Brain pericyte (primary cell): Measurements from ENCODE around the gene SMLR1.
"Not testable (repeated sequence)": the region's sequence is repeated elsewhere in the genome, so short reads cannot be mapped to it uniquely, and the experiment has no call there.

Experiments
- DNase-seq: peaks from one replicate; pipeline ENCODE4 v3.0.0-alpha.2; 2012; ENCODE audit warnings: low read depth, low spot score

The SMLR1 gene

DNA sequence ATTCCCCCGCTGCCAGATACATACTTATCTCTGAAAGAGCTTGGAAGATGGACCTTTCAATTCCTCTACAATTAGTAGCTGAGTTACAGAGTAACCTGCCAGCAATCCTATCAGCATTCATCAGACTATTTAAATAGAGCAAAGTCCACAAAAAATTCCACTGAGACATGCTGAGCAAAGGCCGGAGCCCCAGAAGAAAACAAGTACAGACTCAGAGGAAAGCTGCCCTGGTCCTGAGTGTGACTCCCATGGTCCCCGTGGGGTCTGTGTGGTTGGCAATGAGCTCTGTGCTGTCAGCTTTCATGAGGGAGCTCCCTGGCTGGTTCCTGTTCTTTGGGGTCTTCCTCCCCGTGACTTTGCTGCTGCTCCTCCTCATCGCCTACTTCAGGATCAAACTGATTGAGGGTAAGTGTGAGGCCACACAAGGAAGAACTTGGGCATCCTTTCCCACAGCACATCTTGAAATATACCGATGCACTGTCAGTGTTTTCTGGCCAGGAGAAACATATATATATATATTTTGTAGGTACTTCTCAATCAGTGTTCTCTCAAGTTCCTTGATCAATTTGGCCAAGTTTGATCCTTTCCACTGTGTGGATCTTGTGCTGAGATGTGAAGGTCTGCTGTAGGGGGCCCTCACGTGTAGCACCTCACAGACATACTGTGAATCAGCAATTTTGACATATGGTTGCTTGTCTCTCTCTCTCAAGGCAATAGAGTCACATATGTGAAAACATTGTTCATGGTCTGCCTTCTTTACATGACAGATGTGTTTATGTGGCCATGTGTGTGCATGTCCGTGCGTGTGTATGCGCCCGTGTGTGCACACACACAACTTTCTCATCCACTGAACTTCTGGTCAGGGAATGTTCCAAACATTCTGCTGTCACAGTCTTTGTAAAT is at the start of gene SMLR1:
Gene SMLR1 (plus strand): TSS at position 160 of the 903 bp plus-strand sequence. CDS start 8 bp downstream, at position 168.
- no peak for DNase-seq

DNA sequence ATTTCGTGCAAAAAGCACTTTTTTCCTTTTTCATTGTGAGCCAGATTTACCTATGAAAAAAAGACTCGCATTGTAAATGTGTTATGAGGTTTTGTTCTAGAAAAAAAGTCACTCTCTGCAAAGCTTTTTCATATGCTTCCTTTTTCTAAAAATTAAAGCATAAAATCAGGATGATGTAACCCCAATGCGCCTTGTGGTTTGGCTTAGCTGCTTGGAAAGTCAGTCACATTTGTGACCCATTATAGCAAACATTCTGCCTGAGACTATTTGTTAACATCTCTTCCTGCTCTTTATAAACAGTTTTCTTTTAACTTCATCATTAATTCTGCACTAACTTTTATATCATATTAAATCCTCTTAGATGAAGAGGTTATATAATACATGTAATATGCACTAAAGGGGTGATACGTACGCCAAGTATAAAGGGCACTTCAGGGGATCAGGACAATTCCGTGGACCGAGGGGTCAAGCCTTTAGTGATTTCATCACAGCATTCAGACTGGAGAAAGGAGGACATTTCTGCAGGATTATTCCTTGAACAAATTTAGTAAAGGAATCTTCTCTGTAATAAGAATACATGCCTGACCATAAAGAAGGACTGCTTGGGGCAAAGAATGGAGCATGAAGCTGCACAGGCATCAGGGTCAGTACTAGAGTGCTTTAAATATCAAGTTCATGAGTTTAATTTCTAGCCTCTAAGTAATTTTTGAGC is 48.1 kb upstream of the SMLR1 start:
- no peak for DNase-seq

DNA sequence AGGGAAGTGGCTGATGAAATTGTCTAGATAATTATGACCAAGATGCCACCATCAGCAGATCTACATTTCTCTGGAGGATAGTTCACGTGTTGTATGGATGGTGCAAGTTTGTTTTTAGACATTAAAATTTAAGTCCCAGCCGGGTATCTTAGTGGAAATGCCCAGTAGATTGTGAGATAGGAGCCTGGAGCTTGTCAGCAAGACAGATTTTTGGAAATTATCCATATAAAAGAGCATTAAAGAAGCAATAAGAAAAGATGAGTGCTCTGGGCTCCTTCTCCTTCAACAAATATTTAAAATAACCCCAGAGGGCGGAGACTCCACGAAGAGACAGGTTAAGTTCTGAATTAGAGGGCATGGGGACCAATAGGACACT is 47.6 kb upstream of the SMLR1 start:
- DNase-seq = no peak

DNA sequence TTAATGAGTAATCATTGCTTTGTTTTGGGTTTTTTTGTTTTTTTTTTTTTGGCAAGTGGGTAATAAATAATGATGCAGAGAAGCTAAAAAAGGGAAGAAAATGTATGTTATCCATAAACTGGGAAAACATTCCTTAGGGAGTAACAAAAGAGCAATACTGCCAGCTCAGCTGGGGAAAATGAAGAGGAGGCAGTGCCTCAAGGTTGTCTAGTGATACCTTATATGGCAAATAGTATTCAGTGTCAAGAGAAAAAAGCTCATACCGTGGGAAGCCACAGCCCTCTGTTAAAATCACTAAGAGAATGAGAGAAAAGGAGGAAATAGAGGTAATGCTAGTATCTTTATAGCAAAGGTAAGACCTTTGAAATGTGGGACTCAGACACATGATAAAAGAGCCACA is 47.1 kb upstream of the SMLR1 start:
- DNase-seq = no peak

DNA sequence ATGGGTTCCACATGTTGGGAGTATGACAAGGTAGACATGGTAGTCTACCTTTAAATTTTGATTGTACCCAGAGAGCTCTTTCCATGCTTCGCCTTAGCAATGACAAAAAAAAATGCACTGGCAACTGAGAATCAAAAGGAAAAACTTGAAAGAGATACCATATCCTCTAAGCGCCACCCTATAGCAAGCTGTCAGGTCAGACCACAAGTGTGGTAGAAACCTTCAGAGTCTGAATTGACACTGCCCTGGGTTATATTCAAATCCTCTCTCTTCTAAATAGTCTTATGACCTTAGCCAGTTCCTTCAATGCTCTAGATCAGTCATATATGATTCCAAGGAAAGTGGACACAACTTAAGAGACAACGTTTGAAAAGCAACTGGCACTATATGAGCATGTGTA is 45.6 kb upstream of the SMLR1 start:
- no peak for DNase-seq

DNA sequence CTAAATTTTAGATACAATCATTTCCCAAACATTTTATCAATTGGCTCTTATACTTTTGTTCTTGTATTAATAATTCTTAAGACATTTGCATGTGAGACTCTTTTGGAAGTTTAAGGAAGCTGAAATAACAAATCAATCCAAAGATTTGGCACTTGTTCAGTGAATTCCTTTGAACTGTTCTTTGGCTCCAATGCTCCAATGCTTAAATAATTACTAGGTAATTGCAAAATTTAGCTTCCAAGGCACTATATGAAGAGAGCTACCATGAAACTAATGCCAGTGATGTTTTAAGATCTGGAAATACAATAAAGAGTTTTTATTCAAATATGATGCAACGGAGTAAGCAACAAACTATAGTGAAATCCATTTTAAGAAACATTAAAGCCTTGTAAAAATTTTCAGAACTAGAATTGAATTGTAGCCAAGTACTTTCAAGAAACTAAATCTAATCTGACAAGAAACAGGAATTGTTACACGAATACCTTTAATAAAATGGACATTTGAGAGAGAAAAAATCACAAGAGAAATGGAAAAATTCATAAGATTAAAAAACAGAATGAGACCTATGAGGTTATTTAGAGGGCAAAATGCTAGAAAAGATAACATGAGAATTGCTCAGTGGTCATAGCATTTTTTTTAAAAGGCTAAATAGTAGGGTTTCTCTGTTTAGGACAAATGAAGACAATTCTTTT is 43.6 kb upstream of the SMLR1 start:
- no peak for DNase-seq

DNA sequence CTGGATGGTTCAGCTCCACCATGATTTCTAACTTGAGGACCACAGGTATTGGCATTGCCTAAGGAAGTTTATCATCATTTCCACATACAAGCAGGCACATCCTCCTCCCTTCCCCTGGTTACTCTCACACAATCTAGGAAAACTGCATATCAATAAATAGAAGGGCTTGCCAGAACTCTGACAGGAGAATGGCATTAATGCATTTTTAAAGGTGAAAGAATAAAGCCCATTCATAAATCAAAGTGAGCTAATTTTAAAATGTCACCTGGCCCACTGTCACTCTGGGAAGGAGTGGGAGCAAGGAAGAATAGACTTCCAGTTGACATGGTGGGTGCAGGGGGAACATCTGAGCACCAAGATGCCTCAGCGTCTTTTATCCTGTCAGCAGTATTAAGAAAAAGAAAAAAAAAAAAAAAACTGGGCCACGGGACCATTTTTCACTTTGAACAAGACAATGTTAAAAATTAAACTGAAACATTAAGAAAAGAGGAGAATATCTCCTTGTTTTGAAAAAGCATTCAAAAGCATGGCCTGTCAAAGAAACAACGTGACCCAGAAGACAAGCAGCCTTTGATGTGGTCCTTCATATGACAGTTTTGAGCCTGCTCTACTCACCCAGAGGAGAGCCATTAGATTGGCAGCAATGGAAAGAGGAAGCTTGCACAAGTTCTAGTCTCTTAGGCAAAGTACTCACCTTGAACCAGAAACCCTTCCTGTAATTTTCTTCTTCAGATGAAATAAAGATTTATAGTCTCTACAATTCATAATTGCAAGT is 39.3 kb upstream of the SMLR1 start:
- no peak for DNase-seq

DNA sequence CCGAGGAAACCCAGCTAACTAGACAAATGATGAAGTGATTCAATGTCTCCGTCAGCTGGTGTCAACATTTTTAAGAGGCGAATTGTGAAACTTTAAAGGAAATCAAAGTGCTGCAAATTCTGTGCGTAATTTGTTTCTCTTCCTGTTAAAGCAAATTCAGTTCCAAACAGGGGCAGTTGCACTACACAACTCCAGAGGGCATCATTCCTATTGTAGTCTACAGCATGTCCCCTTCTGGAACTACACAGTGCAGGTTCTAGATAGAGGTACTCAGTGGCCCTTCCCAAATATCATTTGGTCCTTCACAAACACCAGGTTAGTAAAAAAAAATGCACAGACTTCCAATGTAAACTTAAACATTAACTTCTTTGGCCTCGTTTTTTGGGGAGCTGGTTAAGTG is 38.3 kb upstream of the SMLR1 start:
- DNase-seq = no peak

DNA sequence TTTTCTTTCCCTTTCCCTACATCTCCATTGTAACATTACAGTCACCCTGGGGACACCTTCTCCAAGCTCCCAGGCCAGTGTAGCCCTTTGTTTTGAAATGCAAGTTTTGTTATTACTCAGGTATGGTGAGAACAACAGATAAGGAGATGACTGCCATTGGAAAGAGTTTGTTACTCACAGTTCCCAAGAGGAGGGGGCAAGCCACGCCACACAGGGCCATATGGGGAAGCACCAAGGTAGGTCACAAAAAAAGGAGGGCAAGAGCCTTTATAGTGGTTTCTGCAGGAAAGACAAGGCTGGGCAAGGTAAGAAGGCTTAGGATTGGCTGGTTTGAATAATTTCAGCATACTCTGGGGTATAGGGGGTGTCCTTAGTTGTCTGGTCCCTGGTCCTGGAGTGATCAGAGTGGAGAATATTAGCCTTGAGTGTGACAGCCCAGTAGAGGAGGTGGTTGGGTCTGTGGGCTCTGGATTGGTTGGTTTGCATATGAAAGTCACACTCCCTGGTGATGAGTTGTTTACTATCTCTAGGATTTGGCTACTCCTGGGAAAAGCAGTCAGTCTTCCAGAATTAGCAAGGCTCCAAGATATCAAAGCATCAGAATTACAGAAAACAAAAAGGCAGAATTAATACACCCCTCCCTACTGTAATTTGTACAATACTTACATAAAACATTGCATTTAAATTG is 33.1 kb upstream of the SMLR1 start:
- DNase-seq = no peak

DNA sequence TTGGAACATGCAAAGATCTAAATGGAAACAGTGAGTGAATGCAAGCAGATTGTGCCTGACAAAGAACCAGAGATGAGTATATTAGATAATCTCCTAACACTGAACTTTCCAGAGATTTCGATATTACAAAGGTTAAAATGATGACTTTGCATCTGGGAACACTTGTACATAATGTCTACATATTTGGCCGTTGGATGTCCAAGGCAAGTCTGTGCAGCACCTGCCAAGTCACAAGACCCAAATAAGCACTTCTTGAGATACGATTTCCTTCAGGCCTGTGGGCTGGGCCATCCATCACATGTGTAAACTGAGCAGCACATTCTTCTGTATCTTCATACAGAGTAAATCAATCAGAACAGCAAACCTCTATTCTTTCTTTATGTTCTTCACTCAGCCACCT is 32.5 kb upstream of the SMLR1 start:
- DNase-seq = no peak

DNA sequence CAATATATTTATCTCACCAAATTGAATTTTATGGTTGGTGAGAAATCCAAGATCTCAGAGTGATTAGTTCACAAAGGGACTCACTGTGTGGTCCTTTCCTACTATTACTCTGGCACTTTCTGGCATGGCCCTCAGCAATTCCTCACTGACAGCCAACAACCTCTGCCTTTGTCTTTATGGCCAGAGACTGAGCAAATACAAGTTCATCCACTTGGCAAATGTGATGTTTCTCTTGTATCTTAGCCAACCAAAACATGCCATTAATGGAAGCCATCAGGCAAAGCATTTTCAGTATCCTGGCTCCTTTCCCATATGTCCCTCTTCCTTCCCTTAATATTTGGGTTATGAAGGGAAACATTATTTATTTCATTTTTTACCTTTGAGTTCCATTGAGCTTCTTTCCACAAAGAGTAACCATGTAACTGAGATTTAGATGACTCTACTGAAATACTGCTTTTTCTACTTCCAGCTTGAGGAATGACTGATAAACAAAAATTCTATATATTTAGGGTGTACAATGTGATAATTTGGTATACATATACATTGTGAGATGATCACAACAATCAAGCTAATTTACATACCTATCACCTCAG is 30.8 kb upstream of the SMLR1 start:
- DNase-seq = peak; percentile 74

DNA sequence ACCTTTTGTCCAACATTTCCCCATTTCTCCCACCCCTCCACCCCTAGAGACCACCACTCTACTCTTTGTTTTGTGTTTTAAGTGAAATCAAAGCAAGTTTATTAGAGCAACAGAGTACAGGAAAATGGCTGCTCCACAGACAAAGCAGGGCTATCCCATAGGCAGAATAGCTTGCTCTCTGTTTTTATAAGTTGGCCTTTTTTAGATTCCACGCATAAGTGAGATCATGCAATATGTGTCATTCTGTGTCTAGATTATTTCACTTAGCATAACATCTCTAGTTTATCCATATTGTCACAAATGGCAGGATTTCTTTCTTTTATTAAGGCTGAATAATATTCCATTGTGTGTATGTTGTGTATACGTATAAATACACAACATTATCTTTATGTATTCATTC is 30.1 kb upstream of the SMLR1 start:
- DNase-seq = no peak

DNA sequence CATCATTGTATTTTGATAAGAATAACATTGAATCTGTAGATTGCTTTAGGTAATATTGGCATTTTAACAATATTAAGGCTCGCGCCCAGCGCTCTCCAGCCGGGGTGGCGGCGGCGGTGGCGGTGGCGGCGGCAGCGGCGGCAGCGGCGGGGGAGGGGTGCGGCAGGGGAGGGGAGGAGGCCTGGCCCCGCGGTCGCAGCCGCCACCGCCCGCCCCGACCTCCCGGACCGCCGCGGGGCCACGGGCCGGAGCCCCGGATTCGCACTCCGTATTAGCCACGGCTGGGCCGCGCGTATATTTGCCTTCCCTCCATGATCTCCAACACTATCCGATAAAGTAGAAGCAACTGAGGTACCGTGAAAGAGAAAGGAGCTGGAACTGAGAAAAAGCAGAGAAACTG is 25.8 kb upstream of the SMLR1 start:
- DNase-seq = not testable (repeated sequence)

DNA sequence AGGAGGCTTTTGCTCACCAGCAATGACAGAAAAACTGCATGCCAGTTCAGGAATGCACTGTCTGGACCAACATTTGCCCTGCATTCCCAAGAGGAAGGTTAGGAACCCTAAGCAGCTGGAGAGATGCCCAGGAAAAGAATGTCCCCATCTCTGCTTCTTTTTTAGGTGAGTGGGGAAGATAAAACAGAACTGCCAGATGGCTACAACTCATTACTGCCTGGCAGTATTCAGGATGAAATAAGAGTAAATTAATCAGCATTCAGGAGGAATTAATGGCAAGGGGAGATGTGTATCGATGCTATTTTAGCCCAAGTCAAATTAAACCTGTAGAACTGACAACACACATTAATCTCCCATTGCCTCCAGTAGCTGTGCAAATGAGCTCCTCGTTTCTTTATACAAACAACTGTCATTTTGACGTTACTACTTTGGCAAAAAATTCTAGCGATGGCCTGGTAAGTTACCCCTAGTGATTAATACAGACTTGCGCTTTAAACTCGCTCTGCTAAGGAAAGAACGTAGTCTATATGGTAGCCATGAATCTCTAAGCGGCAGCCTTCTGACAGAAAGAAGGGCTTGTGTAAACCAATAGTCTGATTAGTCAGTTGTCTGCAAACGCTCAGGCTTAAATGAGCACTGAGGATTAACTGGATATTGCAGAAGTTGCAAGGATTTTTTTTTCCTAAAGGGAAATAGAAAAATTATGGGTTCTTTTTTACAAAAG is 16.7 kb upstream of the SMLR1 start:
- DNase-seq = no peak

DNA sequence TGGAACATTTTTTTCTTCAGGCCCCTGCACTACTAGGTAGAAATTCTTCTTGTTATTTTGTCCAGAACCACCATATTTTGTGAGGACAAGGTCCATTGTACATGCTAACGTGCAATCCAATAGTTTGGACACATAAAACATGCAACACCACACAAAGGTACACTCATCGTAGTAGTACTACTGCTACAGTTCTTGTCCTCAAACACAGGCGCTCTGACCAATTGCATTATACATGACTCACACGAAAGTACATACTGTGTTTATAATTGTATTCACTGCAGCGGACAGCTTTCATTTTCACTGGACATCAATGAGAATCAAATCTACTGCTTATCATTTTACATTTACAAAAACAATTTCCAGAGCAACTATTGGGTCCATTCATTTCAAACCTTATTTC is 15.3 kb upstream of the SMLR1 start:
- no peak for DNase-seq

DNA sequence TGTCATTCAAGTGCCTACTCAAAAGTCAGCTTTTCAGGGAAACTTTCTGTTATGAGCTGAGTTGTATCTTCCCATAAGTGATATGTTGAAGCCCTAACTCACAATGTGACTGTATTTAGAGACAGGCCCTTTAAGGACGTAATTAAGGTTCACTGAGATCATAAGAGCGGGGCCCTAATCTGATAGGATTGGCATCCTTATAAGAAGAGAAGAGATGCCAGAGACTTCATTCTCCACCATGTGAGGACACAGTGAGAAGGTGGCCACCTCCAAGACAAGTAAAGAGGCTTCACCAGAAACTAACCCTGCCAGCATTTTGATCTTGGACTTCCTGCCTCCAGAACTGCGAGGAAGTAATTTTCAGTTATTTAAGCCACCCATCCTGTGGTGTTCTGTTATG is 12.7 kb upstream of the SMLR1 start:
- no peak for DNase-seq

DNA sequence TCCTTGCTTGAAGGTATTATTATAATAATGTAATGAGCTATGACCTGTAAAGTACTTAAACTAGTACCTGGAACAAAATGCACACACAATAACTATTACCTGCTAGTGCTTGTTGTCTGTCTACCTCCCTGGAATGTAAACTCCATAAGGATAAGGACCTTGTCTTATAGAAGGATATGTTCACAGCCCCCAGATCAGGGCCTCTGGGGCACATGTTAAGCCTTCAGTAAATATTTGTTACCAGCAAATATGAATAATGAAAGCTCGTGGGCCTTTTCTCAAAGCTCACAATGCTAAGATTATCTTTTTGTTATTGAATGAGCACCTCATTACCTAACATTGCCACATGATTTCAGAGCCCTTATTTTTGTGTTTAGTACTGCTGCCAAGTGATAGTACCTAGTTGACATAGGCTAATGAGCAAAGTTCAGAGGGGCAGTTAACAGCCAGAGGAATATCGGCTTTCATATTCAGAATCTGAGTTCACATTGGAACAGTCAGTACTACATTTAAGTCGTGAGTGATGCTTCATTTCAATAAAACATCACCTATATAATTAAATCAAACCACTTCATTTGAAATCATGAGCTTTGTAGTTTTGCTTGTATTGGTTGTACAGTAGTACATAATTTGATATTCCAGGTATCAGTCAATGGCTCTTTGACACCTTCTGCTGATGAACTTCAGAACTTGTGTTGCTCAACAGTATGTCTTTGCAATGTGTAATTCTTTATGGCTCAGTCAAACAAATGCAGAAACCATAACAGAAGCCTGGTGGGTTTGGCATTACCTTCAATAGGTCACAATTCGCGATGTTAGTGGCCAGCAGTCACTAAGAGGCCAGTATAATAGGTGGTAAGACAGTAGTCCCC is 11.8 kb upstream of the SMLR1 start:
- DNase-seq = no peak

DNA sequence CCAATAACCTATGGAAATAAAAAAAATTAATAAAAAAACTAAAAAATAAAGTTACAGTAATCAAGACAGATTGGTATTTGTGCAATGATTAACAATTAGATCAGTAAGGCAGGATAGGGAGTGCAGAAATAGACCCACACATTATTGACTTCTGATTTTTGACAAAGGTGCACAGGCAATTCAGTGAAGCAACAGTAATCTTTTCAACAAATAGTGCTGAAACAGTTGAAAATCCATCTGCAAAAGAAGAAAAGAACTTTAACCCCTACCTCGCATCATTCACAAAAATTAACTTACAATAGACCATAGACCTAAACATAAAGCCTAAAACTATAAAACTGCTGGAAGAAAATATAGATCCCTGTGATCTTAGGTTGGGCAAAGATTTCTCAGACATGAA is 4.5 kb upstream of the SMLR1 start:
- DNase-seq = no peak
